Upper lobe of left lung (tissue), 4 donors: ENCODE data around the gene CFAP300.

Experiments
- EP300 ChIP-seq, 4 donors: sonication (generic); formaldehyde crosslinking; IDR thresholded peaks; one replicate each; pipeline ENCODE4 v1.5.1; 2017; ENCODE audit warnings: antibody characterized with exemption in 4 of 4, control low read depth in 2 of 4
- POLR2A ChIP-seq, 4 donors: fragments of 450-650 bp; IDR thresholded peaks; one replicate each; pipeline ENCODE4 v1.5.1; 2016 to 2017; ENCODE audit warnings: antibody characterized with exemption in 4 of 4, mild to moderate bottlenecking in 2 of 4
- POLR2AphosphoS5 ChIP-seq, 2 donors: sonication (generic); formaldehyde crosslinking; IDR thresholded peaks; one replicate each; pipeline ENCODE4 v1.5.1; 2017; ENCODE audit warnings: antibody characterized with exemption in 2 of 2
- TF ChIP-seq, protein P1 (sequence below), 6 experiments: fragments of 450-650 bp in 4 of 6; fragments of 200-600 bp in 2 of 6; sonication (generic) in 2 of 6; IDR thresholded peaks; one replicate each; pipeline ENCODE4 v1.5.1; 2016 to 2019; ENCODE audit warnings: antibody characterized with exemption in 6 of 6

DNA sequence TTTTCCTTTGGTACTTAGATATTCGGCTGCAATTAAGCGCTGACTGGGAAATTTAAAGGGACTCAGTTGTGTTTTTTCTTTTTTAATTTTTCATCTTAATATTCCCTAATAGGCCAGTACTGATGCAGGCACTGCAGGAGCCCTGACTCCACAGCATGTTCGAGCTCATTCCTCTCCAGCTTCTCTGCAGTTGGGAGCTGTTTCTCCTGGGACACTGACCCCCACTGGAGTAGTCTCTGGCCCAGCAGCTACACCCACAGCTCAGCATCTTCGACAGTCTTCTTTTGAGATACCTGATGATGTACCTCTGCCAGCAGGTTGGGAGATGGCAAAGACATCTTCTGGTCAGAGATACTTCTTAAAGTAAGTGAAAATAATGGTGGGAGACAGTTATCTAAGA is 66.8 kb downstream of the CFAP300 start:
- TF ChIP-seq, protein P1, sequence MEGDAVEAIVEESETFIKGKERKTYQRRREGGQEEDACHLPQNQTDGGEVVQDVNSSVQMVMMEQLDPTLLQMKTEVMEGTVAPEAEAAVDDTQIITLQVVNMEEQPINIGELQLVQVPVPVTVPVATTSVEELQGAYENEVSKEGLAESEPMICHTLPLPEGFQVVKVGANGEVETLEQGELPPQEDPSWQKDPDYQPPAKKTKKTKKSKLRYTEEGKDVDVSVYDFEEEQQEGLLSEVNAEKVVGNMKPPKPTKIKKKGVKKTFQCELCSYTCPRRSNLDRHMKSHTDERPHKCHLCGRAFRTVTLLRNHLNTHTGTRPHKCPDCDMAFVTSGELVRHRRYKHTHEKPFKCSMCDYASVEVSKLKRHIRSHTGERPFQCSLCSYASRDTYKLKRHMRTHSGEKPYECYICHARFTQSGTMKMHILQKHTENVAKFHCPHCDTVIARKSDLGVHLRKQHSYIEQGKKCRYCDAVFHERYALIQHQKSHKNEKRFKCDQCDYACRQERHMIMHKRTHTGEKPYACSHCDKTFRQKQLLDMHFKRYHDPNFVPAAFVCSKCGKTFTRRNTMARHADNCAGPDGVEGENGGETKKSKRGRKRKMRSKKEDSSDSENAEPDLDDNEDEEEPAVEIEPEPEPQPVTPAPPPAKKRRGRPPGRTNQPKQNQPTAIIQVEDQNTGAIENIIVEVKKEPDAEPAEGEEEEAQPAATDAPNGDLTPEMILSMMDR (IDR thresholded peaks at IDR 0.05), result no peak
- no peak for TF ChIP-seq POLR2AphosphoS5 (IDR thresholded peaks at IDR 0.05)
- TF ChIP-seq POLR2A (IDR thresholded peaks at IDR 0.05), result no peak
- TF ChIP-seq EP300 (IDR thresholded peaks at IDR 0.05), result no peak
